GM21529 (cell line): ENCODE measurements around the gene BTBD9.

Experiments
- ATAC-seq: cut with Tn5 transposase; IDR thresholded peaks from one replicate; pipeline ENCODE4 v1.9.1; 2021; ENCODE audit not compliant: unreplicated experiment

The BTBD9 gene

DNA sequence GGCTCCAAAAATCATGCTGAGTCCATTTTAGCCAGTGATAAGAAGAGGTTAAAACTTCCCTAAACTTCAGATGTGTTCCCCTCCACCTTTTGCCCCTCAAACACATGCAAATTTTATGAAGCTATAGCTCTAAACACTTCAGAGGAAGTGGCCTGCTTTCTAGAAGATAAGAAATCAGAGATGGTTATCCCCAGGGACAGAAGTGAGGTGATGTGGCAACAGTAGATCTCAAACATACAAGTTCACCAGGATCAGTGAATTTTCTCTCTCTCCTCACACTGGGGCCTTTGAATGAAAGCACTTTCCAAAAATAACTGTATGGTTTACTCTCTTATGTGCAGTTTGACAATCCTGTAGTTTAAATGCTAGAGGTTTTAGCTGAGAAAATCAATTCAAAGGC, 332.0 kb downstream of the BTBD9 start:
- peak; percentile 70 for ATAC-seq

DNA sequence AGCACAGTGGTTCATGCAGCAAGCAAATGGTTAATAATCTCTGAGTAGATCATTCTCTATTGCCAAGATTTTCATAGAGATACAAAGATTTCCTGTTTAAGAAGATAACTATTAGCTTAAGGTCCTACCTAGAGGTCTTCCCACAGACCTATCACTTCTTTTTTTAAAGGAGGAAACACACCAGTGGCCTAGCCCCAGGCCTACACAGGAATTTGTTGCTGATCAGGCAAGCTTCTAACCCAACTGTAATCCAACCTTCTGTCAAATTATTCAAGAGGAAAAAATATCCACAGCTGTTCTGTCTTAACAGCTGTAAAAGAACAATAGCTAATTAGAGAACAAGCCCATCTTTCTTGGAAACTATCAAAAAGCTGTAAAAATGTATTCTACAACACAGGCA, 332.8 kb downstream of the BTBD9 start:
- ATAC-seq: peak; percentile 53

DNA sequence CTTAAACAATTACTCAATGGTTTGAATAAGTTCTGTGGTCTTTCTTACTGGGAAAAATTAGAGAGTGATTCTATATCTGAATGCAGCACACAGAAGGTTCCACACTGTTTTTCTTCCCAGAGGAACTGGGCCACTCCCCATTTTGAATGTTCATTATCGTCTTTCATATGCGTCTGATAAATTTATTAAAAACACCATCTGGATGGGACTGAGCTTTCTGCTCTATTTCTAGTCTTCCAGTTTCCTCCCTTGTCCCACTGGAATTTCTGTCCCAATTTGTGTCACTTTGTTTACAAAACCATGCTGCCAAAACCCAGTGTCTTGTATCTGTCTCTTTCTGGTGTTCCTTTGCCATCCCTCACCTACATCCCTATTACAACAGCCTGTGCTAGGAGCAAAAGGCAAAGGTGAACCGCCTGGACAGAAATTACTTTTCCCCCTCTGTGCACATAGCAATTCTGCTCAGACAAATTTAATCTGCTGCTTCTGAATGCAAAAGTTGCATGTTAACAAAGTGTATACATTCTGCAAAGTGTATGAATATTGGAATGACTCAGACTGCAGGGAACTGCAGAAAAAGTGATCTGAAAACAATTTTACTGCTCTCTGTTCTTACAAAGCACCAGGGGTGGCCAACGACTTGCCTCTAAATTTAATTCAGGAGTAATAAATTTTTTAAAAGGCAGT, 333.6 kb downstream of the BTBD9 start:
- peak; percentile 65 for ATAC-seq

DNA sequence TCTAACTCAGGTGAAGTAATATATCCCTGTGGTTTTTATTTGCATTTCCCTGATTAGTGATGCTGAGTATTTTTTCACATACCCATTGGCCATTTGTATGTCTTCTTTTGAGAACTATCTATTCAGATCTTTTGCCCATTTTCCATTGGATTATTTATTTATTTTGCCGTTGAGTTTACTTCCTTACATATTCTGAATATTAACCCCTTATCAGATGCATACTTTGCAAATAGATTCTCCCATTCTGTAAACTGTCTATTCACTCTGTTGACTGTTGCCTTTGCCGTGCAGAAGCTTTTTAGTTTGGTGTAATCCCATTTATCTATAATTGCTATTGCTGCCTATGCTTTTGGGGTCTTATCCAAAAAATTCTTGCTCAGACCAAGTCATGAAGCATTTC, 336.9 kb downstream of the BTBD9 start:
- no peak for ATAC-seq

DNA sequence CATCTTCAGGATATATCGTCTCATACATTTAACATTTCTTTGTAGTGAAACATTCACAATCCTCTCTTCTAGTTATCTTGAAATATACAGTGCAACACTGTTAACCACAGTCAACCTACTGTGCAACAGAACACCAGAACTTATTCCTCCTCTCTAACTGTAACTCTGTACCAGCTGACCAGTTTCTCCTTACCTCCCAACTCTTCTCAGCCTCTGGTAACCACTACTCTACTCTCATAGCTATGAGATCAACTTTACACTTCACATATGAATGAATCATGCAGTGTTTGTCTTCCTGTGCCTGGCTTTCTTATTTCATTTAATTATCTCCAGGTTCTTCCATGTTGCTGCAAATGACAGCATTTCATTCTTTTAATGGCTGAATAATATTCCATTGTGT, 337.6 kb downstream of the BTBD9 start:
- no peak for ATAC-seq

DNA sequence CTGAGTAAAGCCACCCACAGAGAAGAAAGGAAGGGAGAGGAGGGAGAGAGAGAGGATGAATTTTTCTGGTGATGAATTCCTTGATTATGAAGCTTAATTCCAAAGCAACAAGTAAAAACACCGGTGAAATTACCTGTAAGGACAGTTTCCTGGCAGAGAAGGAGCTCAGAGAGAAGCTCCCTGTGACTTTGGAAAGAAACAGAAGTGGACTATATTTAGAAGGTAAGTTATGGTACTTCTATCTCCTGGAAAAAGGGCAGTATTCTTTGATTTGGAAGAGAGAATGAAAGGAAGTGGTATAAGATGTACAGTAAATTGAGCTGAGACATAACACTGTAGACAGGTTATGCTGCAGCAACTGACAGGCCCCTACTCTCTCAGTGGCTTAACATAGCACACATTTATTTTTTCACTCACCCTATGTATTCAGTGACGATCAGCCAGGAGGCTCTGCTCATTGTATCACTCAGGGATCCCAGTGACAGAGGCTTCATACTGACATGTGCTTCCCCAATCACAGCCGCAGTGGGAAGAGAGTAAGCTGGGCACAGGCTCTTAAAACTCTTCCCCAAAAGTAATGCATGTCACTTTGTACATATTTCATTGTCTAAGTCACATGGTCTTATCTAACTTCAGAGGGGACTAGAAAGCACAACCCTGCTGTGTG, 349.5 kb downstream of the BTBD9 start:
- no peak for ATAC-seq

DNA sequence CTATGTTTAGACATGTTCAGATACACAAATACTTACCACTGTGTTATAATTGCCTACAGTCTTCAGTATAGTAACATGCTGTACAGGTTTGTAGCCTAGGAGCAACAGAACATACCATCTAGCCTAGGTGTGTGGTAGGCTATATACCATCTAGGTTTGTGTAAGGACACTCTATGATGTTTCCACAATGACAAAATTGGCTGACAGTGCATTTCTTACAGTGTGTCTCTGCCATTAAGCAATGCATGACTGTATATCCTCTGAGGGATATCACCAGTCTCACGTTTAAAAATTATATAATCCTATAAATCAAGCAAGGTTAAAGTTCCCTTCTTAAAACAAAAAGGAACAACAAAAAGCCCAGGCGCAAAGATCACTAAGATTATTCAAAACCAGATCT, 352.2 kb downstream of the BTBD9 start:
- ATAC-seq: no peak

DNA sequence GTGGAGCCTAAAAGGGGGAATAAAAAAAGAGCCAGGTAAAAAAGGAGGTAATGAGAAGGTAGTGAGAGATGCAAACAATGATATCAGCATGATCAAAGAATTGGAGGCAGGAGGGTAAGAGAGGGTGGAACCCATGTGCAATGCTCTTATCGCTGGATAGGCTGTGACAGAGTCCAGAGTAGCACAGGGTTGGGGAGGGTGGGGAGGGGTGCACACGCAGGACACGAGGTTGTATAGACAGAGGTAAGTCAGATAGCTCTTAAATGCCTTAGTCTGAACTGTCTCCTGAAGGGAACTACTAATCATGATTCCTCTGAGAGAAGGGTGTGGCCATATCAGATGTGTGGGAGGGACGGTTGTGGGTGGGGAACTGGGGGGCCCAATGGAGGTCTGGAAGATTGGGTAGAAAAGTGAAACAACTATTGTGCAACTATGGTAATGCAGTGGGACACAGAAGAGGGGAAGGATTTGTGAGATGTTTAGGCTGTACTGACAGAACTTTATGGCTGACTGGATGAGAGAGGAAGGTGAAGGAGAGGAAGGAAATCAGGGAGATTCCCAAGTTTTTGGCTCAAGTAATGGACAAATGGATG, 354.8 kb downstream of the BTBD9 start:
- ATAC-seq: no peak

DNA sequence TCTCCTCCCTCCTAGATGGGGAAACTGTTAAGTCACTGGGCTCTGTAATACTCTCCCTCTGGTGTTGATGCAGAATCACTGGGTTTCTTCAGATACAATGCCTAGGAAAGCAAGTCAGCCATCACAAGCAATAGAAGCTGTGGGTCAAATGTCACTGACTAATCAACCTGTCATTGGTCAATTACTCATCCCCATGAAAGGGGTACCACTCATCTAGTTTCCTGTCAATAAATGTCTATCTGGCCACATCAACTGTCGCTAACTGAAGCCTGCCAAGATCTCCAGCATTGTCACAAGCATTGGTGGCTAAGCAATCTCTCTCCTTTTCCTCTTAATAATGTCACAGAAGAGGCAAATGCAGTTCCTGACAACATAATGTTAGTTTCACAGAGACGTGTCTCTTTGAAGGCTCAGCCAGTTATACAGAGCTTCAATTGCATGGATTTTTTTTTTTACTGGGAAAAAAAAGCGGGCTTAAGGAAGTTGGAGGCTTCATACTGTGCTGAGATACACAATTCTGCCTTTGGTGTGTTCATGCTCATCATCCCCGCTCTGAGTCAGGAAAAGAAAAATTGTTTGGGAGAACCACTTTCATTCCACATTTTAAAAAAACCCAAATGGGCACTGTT, 355.9 kb downstream of the BTBD9 start:
- no peak for ATAC-seq

DNA sequence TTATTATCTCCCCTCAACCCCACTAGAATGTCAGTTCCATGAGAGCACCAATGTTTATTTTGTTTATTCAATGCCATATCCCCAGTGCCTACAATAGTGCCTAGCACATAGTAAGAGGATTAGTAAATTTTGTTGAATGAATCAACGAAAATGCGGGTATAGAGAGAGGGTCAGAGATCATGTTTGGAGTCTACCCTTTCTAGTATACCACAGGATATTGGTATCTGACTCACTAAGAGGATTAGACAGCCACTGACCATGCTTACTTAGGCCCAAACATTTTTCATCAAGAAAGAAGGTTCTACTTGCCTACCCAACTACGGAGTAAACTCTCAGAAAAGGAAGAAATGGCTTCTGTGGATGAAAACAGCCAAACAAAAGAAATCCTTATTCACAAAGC, 356.8 kb downstream of the BTBD9 start:
- no peak for ATAC-seq

DNA sequence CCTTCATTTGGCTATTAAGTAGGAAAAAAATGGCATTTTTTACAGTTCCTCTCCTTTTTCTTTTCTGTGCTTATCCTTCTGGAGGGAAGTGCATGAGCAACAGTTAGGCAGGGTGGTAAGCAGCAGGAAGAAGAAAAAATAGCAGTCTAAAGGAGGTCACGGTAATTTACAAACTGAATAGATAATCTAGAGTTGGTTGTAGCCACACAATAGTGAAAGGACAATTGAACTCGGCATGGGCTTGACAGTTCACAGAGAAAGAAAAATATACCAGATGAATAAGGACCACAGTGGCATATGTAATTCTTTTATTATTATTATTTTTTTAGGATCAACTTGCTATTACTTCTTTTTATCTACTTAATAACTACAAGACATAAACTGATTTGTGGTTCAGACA, 358.6 kb downstream of the BTBD9 start:
- ATAC-seq: no peak

DNA sequence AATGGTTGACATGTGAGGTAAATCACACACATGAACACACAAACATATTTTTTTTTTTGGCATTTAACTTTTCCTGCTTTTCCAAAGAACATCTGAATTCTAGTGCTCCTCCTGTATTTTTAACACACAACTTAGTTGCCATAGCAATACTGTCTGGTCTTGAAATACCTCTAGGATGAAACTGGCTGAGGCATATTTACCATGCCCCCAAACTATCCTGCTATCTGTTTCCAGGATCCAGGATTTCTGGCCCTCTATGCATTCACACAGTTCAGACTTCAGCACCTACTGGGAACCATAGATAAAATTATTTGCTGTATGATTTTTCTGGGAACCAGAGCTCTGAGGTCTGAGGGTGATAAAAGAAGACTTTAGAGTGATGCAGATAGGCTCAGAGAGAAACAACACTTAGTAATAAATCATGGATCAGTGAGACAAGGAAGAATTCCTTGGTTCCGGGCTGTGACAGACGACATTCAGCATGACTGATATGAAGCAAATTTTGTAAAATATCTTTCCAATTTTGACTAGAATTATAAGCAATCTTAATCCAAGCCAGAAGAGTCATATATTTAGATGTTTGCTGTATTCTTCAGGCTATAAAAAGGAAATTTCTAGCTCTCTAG, 359.7 kb downstream of the BTBD9 start:
- ATAC-seq: no peak

DNA sequence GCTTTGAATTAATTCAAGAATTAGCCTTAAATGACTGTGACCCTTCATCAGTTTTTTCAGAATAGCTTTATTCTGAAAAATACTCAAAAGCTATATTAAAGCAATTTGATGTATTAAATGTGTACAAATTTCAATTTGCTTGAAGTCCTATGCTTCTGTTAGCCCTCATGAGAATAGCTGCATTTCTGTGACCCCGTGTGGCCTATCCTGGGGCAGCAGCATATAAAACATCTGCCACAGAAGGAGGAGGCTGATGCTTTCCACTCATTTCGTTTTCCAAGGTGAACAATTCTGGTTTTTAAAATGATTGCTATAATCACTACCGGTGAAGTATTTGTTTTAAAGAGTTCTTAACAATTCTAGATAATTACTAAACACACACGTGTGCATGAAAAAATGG, 360.3 kb downstream of the BTBD9 start:
- ATAC-seq: no peak

DNA sequence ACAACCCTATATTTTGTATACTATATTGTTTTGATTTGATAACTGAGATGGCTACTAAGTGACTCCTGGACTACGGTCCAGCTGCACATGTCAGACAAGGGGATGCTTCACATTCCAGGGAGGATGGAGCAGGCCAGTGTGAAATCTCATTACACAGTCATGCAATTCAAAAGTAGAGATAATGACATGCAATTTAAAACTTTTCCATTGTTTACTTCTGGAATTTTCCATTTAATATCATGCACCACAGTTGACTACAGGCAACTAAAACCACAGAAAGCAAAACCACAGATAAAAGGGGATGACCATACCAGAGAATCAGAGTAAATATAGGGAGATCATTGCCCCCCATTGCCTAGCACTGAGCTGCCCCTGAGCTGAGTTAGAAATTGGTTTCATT, 366.4 kb downstream of the BTBD9 start:
- no peak for ATAC-seq

DNA sequence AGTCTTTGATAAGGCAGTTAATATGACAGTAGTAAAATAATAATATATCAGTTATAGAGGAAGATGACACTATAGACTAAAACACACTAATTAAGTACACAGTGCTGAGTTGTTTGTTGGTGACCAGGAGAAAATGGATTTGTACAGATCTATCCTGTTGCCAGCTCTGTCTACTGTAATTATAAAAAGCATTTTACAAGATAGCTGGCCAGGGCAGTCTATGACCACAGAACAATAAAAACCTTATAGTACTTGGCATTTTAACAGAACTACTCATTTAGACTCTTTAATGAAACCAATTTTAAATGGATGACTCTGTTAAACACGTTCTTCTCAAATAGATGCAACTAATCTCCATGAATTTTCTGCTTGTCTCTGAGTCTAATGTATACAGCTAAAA, 367.5 kb downstream of the BTBD9 start:
- ATAC-seq: no peak

DNA sequence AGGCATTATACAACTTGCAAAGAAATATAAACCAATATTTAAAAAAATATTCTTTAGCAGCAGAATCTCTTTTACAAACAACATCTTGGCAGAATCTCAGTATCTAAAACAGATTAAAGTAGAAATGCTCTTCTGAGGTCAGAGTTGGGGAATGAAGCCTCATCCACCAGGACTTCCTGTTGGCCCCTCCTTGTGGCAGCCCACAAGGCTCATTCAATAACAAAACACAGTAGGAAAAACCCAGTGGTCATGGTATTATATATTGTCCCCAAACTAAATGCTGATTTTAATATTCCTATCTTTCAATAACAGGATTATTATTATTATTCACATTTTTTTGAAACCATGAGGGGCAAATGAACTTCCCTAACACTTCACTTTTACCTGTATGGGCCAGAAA, 368.6 kb downstream of the BTBD9 start:
- ATAC-seq: no peak

DNA sequence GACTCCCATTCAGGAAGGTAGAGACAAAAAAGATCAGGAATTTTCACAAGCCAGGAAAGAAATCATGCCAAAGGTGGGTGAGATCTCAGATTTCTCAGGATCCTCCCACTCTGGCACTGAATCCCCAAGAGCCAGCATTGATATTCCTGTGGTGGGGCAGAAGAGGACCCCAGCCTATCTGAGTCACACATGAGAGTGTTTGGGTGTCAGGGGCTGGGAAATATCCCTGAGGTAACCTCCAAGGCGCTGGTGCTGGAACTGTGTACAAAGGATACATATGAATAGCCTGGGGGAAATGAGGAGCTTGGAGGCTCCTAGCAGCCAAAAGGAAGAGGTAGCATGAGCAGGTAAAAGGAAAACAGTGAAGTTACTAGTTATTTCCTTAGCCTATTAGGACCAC, 369.4 kb downstream of the BTBD9 start:
- ATAC-seq: no peak

DNA sequence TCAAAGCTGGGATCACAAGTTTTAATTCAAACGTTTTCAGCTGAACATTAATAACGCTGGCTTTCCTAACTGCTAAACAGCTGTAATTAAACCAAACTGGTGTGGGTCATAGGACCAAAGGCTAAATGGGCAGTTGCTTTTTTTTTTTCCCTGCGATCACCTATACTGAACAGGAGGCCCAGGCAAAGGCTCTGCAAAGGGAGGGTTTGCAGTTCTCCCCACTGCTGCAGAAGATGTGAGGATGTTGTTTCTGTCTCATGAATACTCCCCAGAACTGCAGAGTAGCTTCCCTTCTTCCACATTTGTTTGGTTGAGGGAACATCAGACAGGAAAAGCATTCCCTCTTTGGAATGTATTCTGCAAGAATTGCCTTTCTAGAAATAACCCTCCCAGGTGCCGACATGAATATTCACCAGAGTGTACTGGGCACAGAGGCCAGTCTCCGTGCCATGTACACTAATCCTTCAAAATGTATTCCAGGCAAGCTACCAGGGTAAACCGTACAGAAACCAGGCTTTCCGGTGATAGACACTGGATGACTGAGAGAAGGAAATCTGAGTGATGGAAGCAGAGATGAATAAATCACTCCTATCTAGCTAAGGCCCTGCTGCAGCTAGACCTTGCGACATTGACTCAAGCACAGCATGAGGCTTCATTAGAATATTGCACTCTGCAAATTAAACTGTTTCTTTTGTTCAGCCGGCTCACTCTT, 370.1 kb downstream of the BTBD9 start:
- no peak for ATAC-seq

DNA sequence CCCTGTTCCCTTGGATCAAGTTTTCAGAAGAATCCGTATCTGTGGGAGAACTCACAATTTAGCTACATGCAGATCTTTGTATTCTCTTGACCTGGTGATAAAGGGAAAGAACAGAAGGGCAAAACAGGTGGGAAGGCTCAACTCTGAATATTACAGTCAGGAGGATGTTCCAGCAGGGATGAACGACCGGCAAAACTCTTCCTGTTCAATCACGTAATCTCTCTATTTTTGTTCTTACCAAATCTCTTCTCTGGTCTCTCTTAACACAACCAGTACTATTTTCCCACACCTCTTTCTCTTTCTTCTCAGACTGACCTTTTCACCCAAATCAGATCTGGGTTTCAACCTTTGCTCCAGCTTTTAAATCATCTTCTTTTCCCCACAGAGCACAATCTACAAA, 371.4 kb downstream of the BTBD9 start:
- no peak for ATAC-seq

DNA sequence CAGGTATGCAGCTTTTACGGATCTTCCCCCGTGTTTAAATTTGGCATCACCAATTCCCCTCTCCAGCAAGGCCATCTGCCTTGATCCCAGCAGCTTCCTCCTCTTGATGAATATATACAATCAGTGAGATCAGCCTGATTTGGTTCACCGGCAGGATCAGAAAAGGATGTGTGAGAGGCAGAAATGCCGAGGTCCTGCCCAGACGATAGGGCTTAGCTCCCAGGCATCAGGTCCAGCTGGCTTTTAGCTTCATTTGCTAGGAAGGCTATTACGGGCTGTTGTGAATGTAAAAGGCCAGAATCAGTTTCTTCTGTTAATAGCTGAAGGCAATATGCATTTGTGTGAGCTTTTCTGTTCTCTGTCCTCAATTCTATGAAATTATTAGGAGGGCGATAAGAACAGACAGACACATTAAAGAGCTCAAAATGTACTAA, 372.8 kb downstream of the BTBD9 start:
- ATAC-seq: no peak

DNA sequence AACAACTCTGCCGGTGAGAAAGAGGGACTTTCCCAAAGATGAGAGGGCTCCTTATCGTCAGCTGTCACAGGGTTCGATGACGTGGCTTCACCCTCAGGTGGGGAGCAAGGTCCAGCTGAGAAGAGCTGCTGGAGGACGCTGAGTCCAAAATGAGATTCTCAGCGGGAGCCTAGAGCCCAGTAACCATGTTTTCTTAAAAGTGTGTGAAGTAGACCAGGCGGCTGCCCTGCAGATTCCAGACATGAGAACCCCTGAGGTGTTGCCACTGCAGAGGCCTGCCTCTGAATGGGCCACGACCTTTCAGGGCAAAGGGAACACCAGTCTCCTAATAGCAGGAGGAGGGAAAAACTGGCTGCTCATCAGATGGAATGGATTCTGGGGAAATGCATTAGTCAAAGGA, 375.1 kb downstream of the BTBD9 start:
- ATAC-seq: no peak
